Measurements from ENCODE around the gene TSPAN3.

TSPAN3 gene

GRCh38 chr15:77009646-77010311, 61.1 kb downstream of the TSPAN3 start:
- DNase-seq (ENCODE audit: low spot score): no peak

- DNase-seq (ENCODE audit: low spot score): no peak
Measured at GRCh38 chr15:77009176-77009575, 61.7 kb downstream of the TSPAN3 start.

- DNase-seq (ENCODE audit: low spot score): no peak
Measured at GRCh38 chr15:77004189-77004588, 66.7 kb downstream of the TSPAN3 start.

- DNase-seq (ENCODE audit: low spot score): no peak
Measured at GRCh38 chr15:77002954-77003912, 67.7 kb downstream of the TSPAN3 start.

- no peak for DNase-seq (ENCODE audit: low spot score)
Measured at GRCh38 chr15:77002436-77002835, 68.5 kb downstream of the TSPAN3 start.

- no peak for DNase-seq (ENCODE audit: low spot score)
Measured at GRCh38 chr15:77001966-77002365, 68.9 kb downstream of the TSPAN3 start.

- DNase-seq (ENCODE audit: low spot score): no peak
Measured at GRCh38 chr15:77001351-77001750, 69.6 kb downstream of the TSPAN3 start.

- no peak for DNase-seq (ENCODE audit: low spot score)
Measured at GRCh38 chr15:76999996-77000395, 70.9 kb downstream of the TSPAN3 start.

- no peak for DNase-seq (ENCODE audit: low spot score)
Measured at GRCh38 chr15:76998663-76999285, 72.1 kb downstream of the TSPAN3 start.

GRCh38 chr15:76996526-76997401, 74.1 kb downstream of the TSPAN3 start:
- no peak for DNase-seq (ENCODE audit: low spot score)

GRCh38 chr15:76996076-76996525, 74.8 kb downstream of the TSPAN3 start:
- no peak for DNase-seq (ENCODE audit: low spot score)

- no peak for DNase-seq (ENCODE audit: low spot score)
Measured at GRCh38 chr15:76994971-76995945, 75.7 kb downstream of the TSPAN3 start, which contains the start of gene PSTPIP1. TSS of gene PSTPIP1 (plus strand) at chr15:76995126. CDS start at chr15:76995574, 448 bp downstream.

- no peak for DNase-seq (ENCODE audit: low spot score)
Measured at GRCh38 chr15:76994496-76994895, 76.4 kb downstream of the TSPAN3 start.

- no peak for DNase-seq (ENCODE audit: low spot score)
Measured at GRCh38 chr15:76994001-76994400, 76.9 kb downstream of the TSPAN3 start.

GRCh38 chr15:76993114-76993725, 77.7 kb downstream of the TSPAN3 start:
- no peak for DNase-seq (ENCODE audit: low spot score)

GRCh38 chr15:76991741-76992645, 78.9 kb downstream of the TSPAN3 start:
- no peak for DNase-seq (ENCODE audit: low spot score)

All from HuH-7.5 (cell line).